ENCODE results near the gene HEPH.
"Not testable (repeated sequence)": the region's sequence is repeated elsewhere in the genome, so short reads cannot be mapped to it uniquely, and the experiment has no call there.

Gene HEPH, protein sequence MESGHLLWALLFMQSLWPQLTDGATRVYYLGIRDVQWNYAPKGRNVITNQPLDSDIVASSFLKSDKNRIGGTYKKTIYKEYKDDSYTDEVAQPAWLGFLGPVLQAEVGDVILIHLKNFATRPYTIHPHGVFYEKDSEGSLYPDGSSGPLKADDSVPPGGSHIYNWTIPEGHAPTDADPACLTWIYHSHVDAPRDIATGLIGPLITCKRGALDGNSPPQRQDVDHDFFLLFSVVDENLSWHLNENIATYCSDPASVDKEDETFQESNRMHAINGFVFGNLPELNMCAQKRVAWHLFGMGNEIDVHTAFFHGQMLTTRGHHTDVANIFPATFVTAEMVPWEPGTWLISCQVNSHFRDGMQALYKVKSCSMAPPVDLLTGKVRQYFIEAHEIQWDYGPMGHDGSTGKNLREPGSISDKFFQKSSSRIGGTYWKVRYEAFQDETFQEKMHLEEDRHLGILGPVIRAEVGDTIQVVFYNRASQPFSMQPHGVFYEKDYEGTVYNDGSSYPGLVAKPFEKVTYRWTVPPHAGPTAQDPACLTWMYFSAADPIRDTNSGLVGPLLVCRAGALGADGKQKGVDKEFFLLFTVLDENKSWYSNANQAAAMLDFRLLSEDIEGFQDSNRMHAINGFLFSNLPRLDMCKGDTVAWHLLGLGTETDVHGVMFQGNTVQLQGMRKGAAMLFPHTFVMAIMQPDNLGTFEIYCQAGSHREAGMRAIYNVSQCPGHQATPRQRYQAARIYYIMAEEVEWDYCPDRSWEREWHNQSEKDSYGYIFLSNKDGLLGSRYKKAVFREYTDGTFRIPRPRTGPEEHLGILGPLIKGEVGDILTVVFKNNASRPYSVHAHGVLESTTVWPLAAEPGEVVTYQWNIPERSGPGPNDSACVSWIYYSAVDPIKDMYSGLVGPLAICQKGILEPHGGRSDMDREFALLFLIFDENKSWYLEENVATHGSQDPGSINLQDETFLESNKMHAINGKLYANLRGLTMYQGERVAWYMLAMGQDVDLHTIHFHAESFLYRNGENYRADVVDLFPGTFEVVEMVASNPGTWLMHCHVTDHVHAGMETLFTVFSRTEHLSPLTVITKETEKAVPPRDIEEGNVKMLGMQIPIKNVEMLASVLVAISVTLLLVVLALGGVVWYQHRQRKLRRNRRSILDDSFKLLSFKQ

DNA sequence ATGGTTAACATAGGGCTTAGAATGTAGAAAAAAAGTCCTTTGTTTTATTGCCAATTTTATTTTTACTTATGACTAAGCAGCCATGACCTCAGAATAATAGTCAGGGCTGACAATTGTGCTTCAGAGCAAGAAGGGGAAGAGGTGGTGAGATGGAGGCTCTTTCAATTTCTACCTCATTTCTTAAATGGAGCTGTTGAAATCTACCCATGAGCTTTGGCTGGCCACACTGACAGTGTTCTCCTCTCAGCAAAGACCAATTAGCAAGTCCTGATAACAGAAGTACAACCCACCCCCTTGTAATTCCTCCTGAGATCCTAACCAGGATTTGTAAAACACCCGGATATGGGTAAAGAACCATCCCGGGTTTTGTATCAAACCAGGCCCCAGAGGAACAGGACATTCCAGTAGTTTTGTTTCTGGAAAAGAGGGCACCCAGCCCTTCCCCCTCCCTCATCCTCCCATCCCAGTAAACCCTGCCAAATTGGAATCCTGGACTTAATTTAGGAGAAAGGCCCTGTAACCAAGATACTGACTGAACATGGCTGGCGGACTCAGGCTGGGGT lies at the start of gene HEPH:
TSS of gene HEPH (plus strand) at position 399 of the 563 bp plus-strand sequence. CDS start 6,324 bp downstream, outside the sequence.
- Histone ChIP-seq H3K36me3 (no peaks in the 10 kb centered on the region), H3K4me3 (ENCODE audit: low read depth in 1 of 2, low read length in 1 of 2) (no peak within 1 kb of the TSS), H3K27me3 (no peaks in the 10 kb centered on the region), H3K27ac (no peak within 1 kb of the TSS), H3K4me1 (ENCODE audit: control insufficient read depth in 1 of 2, insufficient read depth in 1 of 2, low read depth in 1 of 2, low read length in 1 of 2) (no peaks in the 10 kb centered on the region), H3K9me3 (no peaks in the 10 kb centered on the region)
- TF ChIP-seq, protein P1, sequence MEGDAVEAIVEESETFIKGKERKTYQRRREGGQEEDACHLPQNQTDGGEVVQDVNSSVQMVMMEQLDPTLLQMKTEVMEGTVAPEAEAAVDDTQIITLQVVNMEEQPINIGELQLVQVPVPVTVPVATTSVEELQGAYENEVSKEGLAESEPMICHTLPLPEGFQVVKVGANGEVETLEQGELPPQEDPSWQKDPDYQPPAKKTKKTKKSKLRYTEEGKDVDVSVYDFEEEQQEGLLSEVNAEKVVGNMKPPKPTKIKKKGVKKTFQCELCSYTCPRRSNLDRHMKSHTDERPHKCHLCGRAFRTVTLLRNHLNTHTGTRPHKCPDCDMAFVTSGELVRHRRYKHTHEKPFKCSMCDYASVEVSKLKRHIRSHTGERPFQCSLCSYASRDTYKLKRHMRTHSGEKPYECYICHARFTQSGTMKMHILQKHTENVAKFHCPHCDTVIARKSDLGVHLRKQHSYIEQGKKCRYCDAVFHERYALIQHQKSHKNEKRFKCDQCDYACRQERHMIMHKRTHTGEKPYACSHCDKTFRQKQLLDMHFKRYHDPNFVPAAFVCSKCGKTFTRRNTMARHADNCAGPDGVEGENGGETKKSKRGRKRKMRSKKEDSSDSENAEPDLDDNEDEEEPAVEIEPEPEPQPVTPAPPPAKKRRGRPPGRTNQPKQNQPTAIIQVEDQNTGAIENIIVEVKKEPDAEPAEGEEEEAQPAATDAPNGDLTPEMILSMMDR (IDR thresholded peaks at IDR 0.05): no peak

DNA sequence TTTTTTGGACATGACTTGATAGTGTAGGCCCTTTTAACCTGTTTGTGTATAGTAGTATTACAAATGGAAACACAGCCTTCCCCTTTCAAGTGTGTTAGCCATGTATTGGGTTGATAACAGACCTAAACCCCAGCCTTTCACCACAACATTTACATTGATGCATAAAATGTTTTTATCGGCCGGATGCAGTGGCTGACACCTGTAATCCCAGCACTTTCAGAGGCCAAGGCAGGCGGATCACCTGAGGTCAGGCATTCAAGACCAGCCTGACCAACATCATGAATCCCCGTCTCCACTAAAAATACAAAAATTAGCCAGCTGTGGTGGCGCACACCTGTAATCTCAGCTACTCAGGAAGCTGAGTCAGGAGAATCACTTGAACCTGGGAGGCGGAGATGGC lies 45.3 kb upstream of the HEPH start:
- not testable (repeated sequence) for H3K9me3 ChIP-seq; H3K27ac ChIP-seq; H3K4me1 ChIP-seq (ENCODE audit: control insufficient read depth in 1 of 2, insufficient read depth in 1 of 2, low read depth in 1 of 2, low read length in 1 of 2); H3K36me3 ChIP-seq; H3K4me3 ChIP-seq (ENCODE audit: low read depth in 1 of 2, low read length in 1 of 2); H3K27me3 ChIP-seq

DNA sequence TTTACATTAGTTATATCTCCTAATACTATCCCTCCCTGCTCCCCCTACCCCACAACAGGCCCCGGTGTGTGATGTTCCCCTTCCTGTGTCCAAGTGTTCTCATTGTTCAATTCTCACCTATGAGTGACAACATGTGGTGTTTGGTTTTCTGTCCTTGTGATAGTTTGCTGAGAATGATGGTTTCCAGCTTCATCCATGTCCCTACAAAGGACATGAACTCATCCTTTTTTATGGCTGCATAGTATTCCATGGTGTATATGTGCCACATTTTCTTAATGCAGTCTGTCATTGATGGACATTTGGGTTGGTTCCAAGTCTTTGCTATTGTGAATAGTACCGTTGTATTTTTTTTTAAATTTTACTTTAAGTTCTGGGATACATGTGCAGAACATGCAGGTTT lies 42.7 kb upstream of the HEPH start:
- H3K4me1 ChIP-seq (ENCODE audit: control insufficient read depth in 1 of 2, insufficient read depth in 1 of 2, low read depth in 1 of 2, low read length in 1 of 2); H3K9me3 ChIP-seq; H3K36me3 ChIP-seq; H3K27ac ChIP-seq; H3K27me3 ChIP-seq; H3K4me3 ChIP-seq (ENCODE audit: low read depth in 1 of 2, low read length in 1 of 2): not testable (repeated sequence)

DNA sequence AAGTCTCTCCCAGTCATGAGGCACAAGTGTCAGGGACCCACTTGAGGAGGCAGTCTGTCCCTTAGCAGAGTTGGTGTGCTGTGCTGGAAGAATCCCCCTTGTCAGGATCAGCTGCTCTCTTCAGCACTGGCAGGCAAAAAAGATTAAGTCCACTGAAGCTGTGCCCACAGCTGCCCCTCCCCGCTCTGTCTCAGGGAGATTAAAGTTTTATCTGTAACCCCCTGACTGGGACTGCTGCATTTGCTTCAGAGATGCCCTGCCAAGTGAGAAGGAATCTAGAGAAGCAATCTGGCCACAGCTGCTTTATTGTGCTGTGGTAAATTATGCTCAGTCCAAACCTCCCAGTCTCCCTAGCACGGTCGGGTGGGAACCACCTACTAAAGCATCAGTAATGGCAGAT lies 37.4 kb upstream of the HEPH start:
- TF ChIP-seq, protein P1 (IDR thresholded peaks at IDR 0.05): no peak
- Histone ChIP-seq H3K27ac (no peak overlapping the region), H3K36me3 (no peaks in the 10 kb centered on the region), H3K4me1 (ENCODE audit: control insufficient read depth in 1 of 2, insufficient read depth in 1 of 2, low read depth in 1 of 2, low read length in 1 of 2) (no peaks in the 10 kb centered on the region), H3K4me3 (ENCODE audit: low read depth in 1 of 2, low read length in 1 of 2) (no peak overlapping the region), H3K9me3 (no peaks in the 10 kb centered on the region), H3K27me3 (no peaks in the 10 kb centered on the region)

DNA sequence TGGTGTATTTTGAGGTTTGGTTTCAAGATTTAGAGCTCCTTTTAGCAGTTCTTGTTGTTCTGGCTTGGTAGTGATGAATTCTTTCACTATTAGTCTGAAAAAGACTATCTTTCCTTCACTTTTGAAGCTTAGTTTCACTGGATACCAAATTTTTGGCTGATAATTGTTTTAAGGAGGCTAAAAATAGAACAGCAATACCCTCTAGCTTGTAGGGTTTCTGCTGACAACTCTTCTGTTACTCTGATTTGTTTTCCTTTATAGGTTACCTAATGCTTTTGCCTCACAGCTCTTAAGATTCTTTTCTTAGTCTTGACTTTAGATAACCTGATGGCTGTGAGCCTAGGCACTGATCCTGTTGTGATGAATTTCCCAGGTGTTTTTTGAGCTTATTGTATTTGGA lies 33.6 kb upstream of the HEPH start:
- Histone ChIP-seq H3K27me3 (no peaks in the 10 kb centered on the region), H3K9me3 (no peaks in the 10 kb centered on the region), H3K27ac (no peak overlapping the region), H3K4me1 (ENCODE audit: control insufficient read depth in 1 of 2, insufficient read depth in 1 of 2, low read depth in 1 of 2, low read length in 1 of 2) (no peaks in the 10 kb centered on the region), H3K36me3 (no peaks in the 10 kb centered on the region), H3K4me3 (ENCODE audit: low read depth in 1 of 2, low read length in 1 of 2) (no peak overlapping the region)
- TF ChIP-seq, protein P1 (IDR thresholded peaks at IDR 0.05): no peak

DNA sequence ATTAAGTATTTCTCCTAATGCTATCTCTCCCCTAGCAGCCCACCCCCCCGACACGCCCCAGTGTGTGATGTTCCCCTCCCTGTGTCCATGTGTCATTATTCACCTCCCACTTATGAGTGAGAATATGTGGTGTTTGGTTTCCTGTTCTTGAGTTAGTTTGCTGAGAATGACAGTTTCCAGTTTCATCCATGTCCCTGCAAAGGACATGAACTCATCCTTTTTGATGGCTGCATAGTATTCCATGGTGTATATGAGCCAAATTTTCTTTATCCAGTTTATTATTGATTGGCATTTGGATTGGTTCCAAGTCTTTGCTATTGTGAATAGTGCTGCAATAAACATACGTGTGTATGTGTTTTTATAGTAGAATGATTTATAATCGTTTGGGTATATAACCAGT lies 28.8 kb upstream of the HEPH start:
- H3K4me3 ChIP-seq (ENCODE audit: low read depth in 1 of 2, low read length in 1 of 2); H3K36me3 ChIP-seq; H3K27me3 ChIP-seq; H3K9me3 ChIP-seq; H3K27ac ChIP-seq; H3K4me1 ChIP-seq (ENCODE audit: control insufficient read depth in 1 of 2, insufficient read depth in 1 of 2, low read depth in 1 of 2, low read length in 1 of 2): not testable (repeated sequence)

Data from neutrophil (primary cell).